DND-41 (cell line): ENCODE data around the gene DNM3.

ENCODE experiments used
- CTCF ChIP-seq: IDR thresholded peaks from 2 replicates; pipeline ENCODE4 v1.5.1; 2012; ENCODE audit warnings: borderline replicate concordance, low read length, moderate library complexity, mild to moderate bottlenecking; ENCODE audit not compliant: poor library complexity, severe bottlenecking; ENCODE audit errors: extremely low read depth
- EZH2 ChIP-seq: IDR thresholded peaks from 3 replicates; pipeline ENCODE4 v1.6.1; 2012; ENCODE audit warnings: borderline replicate concordance, low read depth, mild to moderate bottlenecking, moderate library complexity, low read length, inconsistent platforms; ENCODE audit not compliant: severe bottlenecking

- TF ChIP-seq CTCF (no peak), EZH2 (no peak)
Measured at GRCh38 chr1:172112576-172112975, 271.3 kb downstream of the DNM3 start.
